CD4-positive, alpha-beta T cell (primary cell): ENCODE measurements around the gene JUNB. TPM values are rescaled to one million over a fixed set of nuclear protein-coding genes. Genes with fewer than 3 reads are reported as not detected.

ENCODE experiments used
- ATAC-seq: fragments of 200-7000 bp; cut with Tn5 transposase; one replicate; pipeline ENCODE4 v1.10.0; 2022; ENCODE audit warnings: mild to moderate bottlenecking; ENCODE audit not compliant: poor library complexity
- CTCF ChIA-PET: fragments of 350-600 bp; sonication (Branson Sonifier 250); formaldehyde crosslinking; loops from one replicate; lab custom pipeline; 2021; ENCODE audit warnings: antibody characterized with exemption, inconsistent platforms; lab: Charles Lee
- POLR2A ChIA-PET: fragments of 350-600 bp; sonication (Branson Sonifier 250); formaldehyde crosslinking; loops from one replicate; lab custom pipeline; 2021; ENCODE audit warnings: antibody characterized with exemption, inconsistent platforms; lab: Charles Lee
- DNase-seq, 14 experiments: peaks; one replicate each; pipeline ENCODE4 v3.0.0-alpha.2; 2013 to 2020; ENCODE audit warnings: mixed read lengths in 2 of 14
- H3K27ac ChIP-seq, 2 donors: one replicate each; pipeline versions ENCODE4 v1.5.1 to v1.7.0; 2013; ENCODE audit warnings: low read length in 2 of 2, low read depth in 1 of 2, mild to moderate bottlenecking in 1 of 2
- H3K27me3 ChIP-seq, 2 experiments: 1 replicate in 1 of 2; 2 replicates in 1 of 2; pipeline versions ENCODE4 v1.6.1 to v1.7.0; 2013; ENCODE audit warnings: low read length in 2 of 2, control low read depth in 1 of 2, mild to moderate bottlenecking in 1 of 2, moderate library complexity in 1 of 2; ENCODE audit not compliant: insufficient read depth in 2 of 2, control insufficient read depth in 1 of 2
- H3K36me3 ChIP-seq: one replicate; pipeline ENCODE4 v1.6.1; 2013; ENCODE audit warnings: low read length, control low read depth; ENCODE audit not compliant: insufficient read depth
- H3K4me1 ChIP-seq: one replicate; pipeline ENCODE4 v1.6.1; 2013; ENCODE audit warnings: low read length, control low read depth; ENCODE audit not compliant: insufficient read depth
- H3K4me3 ChIP-seq: one replicate; pipeline ENCODE4 v1.5.1; 2013; ENCODE audit warnings: mild to moderate bottlenecking, low read length, moderate library complexity
- H3K9me3 ChIP-seq, 2 experiments: 1 replicate in 1 of 2; 2 replicates in 1 of 2; pipeline versions ENCODE4 v1.6.1 to v1.7.0; 2013; ENCODE audit warnings: low read length in 2 of 2, mild to moderate bottlenecking in 2 of 2, control low read depth in 1 of 2, moderate library complexity in 1 of 2; ENCODE audit not compliant: control insufficient read depth in 1 of 2, insufficient read depth in 1 of 2
- H3K27ac Mint-ChIP-seq: one replicate; pipeline ENCODE4 v1.8.0; 2020; ENCODE audit warnings: mixed read lengths
- H3K27me3 Mint-ChIP-seq: one replicate; pipeline ENCODE4 v1.8.0; 2021; ENCODE audit warnings: mixed read lengths
- H3K36me3 Mint-ChIP-seq: one replicate; pipeline ENCODE4 v1.8.0; 2021; ENCODE audit warnings: low read depth, mixed read lengths
- H3K4me1 Mint-ChIP-seq: one replicate; pipeline ENCODE4 v1.8.0; 2021; ENCODE audit warnings: low read depth, mixed read lengths
- H3K4me3 Mint-ChIP-seq: one replicate; pipeline ENCODE4 v1.8.0; 2020; ENCODE audit warnings: mild to moderate bottlenecking, mixed read lengths
- H3K9me3 Mint-ChIP-seq: one replicate; pipeline ENCODE4 v1.8.0; 2020; ENCODE audit warnings: mixed read lengths
- CTCF ChIP-seq: fragments of 200-600 bp; IDR thresholded peaks from one replicate; pipeline ENCODE4 v1.8.0; 2022; ENCODE audit warnings: antibody characterized with exemption, mild to moderate bottlenecking
- intact Hi-C, 2 experiments: fragments of 100-400 bp; cut with DNase I in 1 of 2; cut with micrococcal nuclease in 1 of 2; formaldehyde crosslinking; loops; one replicate each; pipeline versions ENCODE4 v1.15.1 to v1.9.0; 2023 to 2025; cut with DNase I, micrococcal nuclease
- total RNA-seq, 174 experiments: library from RNA in 2 of 174; stranded (reverse) in 2 of 174; gene quantifications; one replicate each; pipeline ENCODE4 v1.2.3 and lab custom pipeline; 2021 to 2026

JUNB gene
- total RNA-seq, 2 experiments from 2014 or later, result 2,467 to 2,518 TPM

GRCh38 chr19:12833418-12833737, 42.1 kb downstream of the JUNB start:
- POLR2A ChIA-PET, result no interaction called here
- H3K4me3 ChIP-seq, result no peak overlapping the region
- no peak overlapping the region for H3K4me3 Mint-ChIP-seq
- H3K27me3 Mint-ChIP-seq, result peaks cover 92% of the 10 kb centered on the region
- TF ChIP-seq CTCF, result no peak
- peaks cover 85 to 94% of the 10 kb centered on the region in 2 experiments for H3K27me3 ChIP-seq
- CTCF ChIA-PET, result interaction anchor here (0.6 kb wide), 1 partner anchor 14 kb away, joined by 4 read pairs; no protein-coding TSS in a partner anchor
- no peaks in the 10 kb centered on the region for H3K36me3 ChIP-seq
- H3K36me3 Mint-ChIP-seq, result no peaks in the 10 kb centered on the region
- H3K9me3 Mint-ChIP-seq, result no peaks in the 10 kb centered on the region
- H3K27ac Mint-ChIP-seq, result no peak overlapping the region
- H3K4me1 Mint-ChIP-seq, result peaks cover 29% of the 10 kb centered on the region
- no peak overlapping the region for H3K27ac ChIP-seq
- H3K9me3 ChIP-seq, result peaks cover 0 to 46% of the 10 kb centered on the region in 2 experiments
- intact Hi-C loops, result no loop called here
- H3K4me1 ChIP-seq, result peaks cover 34% of the 10 kb centered on the region
- ATAC-seq, result no peak
- no peak for DNase-seq

GRCh38 chr19:12833738-12834565, 42.7 kb downstream of the JUNB start:
- intact Hi-C loops, result no loop called here
- no peak for ATAC-seq
- Mint-ChIP-seq H3K9me3 (no peaks in the 10 kb centered on the region), H3K4me1 (peaks cover 30% of the 10 kb centered on the region), H3K27me3 (peaks cover 88% of the 10 kb centered on the region), H3K27ac (no peak overlapping the region), H3K4me3 (peak overlapping the region; percentile 31), H3K36me3 (no peaks in the 10 kb centered on the region)
- no peak for TF ChIP-seq CTCF
- ChIA-PET CTCF (interaction anchor here (0.6 kb wide), 1 partner anchor 14 kb away, joined by 4 read pairs; no protein-coding TSS in a partner anchor), POLR2A (interaction anchor here (0.5 kb wide), 1 partner anchor 767 kb away, joined by 3 read pairs; no protein-coding TSS in a partner anchor)
- peaks cover 83 to 93% of the 10 kb centered on the region in 2 experiments for H3K27me3 ChIP-seq
- H3K9me3 ChIP-seq, result peaks cover 0 to 49% of the 10 kb centered on the region in 2 experiments
- H3K27ac ChIP-seq, result no peak overlapping the region
- H3K36me3 ChIP-seq, result no peaks in the 10 kb centered on the region
- DNase-seq, result peak in 6 of 14 experiments; percentile 19 to 74 (median 48)
- H3K4me3 ChIP-seq, result peak overlapping the region; percentile 5
- peaks cover 40% of the 10 kb centered on the region for H3K4me1 ChIP-seq

GRCh38 chr19:12834566-12834943, 43.3 kb downstream of the JUNB start, which contains the start of gene RTBDN:
RTBDN (minus strand) TSS chr19:12834579; CDS start chr19:12829979, 4,600 bp downstream.
- peak within 1 kb of the TSS; percentile 5 for H3K4me3 ChIP-seq
- intact Hi-C loops, result no loop called here
- DNase-seq, result no peak

More at GRCh38 chr19:12834566-12834943, 43.3 kb downstream of the JUNB start, which contains the start of gene RTBDN:
- Histone ChIP-seq H3K36me3 (no peaks in the 10 kb centered on the region), H3K9me3 (peaks cover 0 to 49% of the 10 kb centered on the region in 2 experiments), H3K27ac (no peak within 1 kb of the TSS), H3K4me1 (peaks cover 43% of the 10 kb centered on the region), H3K27me3 (peaks cover 87 to 93% of the 10 kb centered on the region in 2 experiments)
- ChIA-PET CTCF (interaction anchor here (0.6 to 0.9 kb wide), 2 partner anchors 37 to 74 kb away, joined by 3 to 4 read pairs; no protein-coding TSS in a partner anchor), POLR2A (interaction anchor here (0.5 kb wide), 1 partner anchor 768 kb away, joined by 3 read pairs; no protein-coding TSS in a partner anchor)
- Mint-ChIP-seq H3K4me1 (peaks cover 36% of the 10 kb centered on the region), H3K9me3 (no peaks in the 10 kb centered on the region), H3K4me3 (peak within 1 kb of the TSS; percentile 31), H3K27ac (no peak within 1 kb of the TSS), H3K27me3 (peaks cover 88% of the 10 kb centered on the region), H3K36me3 (no peaks in the 10 kb centered on the region)
- no peak for TF ChIP-seq CTCF
- no peak for ATAC-seq
